Endometrial microvascular endothelial cells (primary cell): ENCODE measurements around the gene PARP1. TPM values are rescaled to one million over a fixed set of nuclear protein-coding genes. Genes with fewer than 3 reads are reported as not detected.

Experiments
- in situ Hi-C: cut with HindIII; loops from 2 replicates; pipeline ENCODE4 v1.10.0; 2017; ENCODE audit warnings: low sequenced_read_pairs, low pct_unique_long_range_greater_than_20kb; ENCODE audit errors: inconsistent ontology term
- total RNA-seq: library from RNA; depleted of rRNA; stranded (reverse); fragments of >200 nt; gene quantifications from one replicate; pipeline ENCODE4 v1.2.3, GENCODE V29; 2015; ENCODE audit errors: inconsistent ontology term

The PARP1 gene
- total RNA-seq, 1 donor from 2014 or later: 228 TPM

DNA sequence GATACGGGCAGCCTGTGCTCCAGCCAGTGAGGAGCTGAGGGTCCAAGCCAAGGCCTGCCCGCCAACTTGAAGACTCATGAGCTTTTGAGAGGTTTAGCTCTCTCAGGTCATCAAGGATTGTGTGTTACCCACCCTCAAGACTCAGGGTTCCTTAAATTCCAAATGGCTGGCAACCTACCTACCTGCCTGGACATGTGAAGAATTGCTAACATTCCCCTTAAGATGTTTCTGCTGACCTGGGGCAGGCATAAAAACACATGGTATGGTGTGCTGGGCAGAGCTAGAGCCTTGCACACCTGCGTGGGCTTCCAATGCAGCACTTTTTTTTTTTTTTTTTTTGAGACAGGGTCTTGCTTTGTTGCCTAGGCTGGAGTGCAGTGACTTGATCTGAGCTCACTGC is 17.2 kb downstream of the PARP1 start:
- in situ Hi-C loops: no loop called here

DNA sequence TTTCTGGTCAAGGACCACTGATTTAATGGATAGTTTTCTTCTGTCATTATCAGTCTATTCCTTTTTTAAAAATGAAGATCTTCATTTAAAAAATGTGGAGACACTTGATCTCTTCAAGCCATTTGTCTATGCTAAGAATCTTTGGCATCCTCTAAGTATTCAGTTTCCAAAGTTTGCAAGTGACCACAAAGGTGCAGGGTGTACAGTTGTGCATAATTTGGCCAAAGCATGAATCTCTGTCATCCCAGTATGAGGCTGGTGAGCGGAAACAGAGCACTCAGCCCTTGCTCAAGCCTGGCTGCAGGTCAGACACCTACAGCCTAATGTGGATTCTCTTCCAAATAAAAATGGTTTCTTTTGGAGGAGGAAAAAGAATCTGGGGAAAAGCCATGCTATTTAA is 19.8 kb downstream of the PARP1 start:
- in situ Hi-C loops: no loop called here

DNA sequence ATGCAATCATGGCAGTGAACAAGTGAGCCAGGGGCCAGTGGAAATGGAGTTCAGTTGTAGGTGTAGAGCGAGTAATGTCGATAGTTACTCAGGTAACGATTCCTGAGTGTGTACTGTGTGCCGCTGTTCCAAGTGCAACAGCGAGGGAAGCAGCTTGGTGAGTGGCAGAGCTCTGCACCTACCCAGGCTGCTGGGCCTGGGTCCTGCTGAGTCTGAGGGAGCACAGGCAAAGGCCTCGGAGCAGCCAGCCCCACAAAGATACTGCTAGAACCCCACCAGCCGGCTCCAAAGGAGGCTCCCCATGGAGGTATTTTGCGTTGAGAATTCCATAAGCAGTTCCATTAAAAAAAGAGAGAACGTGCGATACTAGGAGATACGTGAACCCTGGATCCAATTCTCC is 23.2 kb downstream of the PARP1 start:
- in situ Hi-C loops: no loop called here

DNA sequence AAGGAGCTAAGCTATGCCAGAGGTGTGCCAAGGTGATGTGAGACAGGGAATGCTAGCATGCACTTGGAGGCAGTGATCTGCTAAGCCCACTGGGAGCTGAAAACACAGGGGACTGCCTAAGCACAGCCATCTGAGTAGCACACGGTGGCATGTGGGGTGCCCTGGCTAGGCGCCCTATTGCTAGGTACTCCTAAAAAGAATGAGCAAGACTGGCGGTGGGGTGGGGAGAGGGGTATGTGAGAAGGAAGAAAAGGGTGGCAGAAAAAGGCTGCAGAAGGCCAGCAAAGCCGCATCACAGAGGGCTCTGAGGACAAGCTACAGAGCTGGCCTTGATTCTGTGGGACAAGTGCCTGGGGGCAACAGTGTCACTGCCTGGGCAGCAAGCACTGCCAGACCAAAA is 23.9 kb downstream of the PARP1 start:
- in situ Hi-C loops: no loop called here

DNA sequence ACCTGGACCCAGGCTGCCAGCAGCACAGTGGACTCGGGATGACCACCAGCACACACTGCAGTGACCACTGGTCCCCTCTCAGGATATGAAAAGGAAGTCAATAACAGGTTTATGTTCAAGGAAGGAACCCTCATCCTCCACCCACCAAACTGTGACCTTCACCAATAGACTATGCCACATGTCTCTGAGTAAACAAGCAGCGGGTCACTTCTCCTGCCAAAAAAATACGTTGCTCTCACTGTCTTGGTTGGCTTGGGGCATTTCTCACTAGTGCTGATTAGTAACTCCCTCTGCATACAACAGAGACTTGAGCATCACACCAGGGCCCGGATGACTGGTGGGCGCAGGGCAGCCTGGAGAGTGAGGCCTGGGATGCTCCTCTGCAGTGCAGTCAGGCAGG is 25.9 kb downstream of the PARP1 start:
- in situ Hi-C loops: no loop called here

DNA sequence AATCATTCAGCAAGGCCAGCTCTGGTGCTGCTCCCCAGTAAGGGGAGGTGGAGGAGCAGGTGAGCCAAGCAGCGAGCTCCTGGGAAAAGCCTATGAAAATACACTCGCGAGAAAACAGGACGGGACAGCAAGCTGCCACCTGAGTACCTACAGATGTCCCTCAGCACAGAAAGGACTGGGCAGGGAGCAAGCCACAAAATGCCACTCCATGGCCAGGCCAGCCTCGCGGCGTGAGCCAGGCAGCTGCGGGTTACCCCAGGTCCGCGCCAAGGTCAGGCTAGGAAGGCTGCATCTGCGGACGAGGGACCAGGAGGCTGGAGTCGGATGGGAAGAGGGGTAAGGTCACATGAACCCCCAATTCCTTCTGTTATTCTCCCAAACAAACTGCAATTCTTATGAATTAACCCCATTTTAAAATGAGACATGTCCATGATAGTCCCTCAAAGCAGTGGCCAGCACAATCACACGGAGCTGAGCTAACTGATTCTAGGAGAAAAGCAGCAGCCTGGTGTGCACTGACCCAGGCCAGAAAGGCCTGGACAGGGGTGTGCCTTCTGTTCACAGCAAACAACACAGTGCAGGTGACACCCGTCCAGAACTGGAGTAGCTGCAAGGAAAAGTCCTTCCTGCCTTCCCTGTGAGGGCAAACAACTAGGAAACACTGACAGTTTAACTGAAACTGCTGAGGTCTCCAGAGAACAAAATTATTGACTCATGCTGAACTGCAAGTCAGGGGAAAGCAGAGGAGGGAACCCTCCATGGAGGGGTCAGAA is 26.5 kb downstream of the PARP1 start:
- in situ Hi-C loops: no loop called here

DNA sequence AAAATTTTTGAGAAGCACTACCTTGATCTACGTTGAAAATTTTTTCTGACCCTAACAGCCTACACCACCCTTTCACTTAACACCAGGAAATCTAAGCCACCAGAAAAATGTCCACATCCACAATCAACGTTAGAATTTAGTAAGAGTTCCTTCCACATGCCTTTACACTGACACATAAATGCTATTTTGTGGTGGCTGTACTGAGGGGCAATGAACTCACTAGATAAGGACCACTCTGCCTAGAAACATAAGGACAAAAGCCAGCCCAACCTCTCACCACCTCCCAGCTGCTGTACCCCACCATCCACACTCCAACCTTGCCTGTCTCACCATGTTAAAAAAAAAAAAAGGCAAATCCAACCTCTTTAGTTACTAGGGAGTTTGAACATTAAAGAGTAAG is 29.8 kb downstream of the PARP1 start:
- in situ Hi-C loops: no loop called here

DNA sequence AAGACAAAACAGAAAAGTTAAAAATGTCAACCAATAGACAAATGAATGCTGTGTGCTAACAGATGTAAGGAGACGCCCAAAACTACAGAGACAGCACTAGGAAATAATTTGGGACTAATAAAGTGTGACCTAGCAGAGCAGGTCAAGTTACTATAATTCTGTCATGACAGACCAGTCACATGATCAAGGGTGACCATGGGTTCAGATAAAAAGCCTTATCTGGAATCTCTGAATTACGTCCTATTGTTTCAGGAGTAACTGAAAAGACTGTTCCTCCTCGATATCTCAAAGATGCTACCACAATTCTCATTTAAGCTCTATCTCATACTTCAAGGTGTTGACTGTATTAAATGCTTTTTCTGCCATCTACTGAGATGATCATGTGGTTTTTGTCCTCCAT is 31.6 kb downstream of the PARP1 start:
- in situ Hi-C loops: no loop called here

DNA sequence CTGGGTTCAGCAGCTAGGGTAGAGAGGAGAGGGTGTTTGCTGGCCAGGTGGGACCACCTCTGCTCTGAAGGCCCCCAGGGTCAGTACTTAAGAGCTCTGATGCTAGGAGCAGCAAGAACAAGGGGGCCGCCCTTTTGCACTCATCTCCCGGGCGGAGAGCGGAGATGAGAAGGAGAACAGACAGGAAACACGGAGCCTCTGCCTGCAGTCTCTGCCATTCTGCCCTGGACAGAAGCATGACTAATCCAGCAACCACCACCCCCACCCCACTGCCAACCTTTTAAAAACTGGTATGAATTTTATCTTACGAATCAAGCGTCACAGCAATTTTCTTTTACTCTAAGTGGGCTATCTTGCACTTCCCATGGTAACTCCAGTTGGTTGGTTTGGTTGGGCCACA is 34.5 kb downstream of the PARP1 start:
- in situ Hi-C loops: no loop called here

DNA sequence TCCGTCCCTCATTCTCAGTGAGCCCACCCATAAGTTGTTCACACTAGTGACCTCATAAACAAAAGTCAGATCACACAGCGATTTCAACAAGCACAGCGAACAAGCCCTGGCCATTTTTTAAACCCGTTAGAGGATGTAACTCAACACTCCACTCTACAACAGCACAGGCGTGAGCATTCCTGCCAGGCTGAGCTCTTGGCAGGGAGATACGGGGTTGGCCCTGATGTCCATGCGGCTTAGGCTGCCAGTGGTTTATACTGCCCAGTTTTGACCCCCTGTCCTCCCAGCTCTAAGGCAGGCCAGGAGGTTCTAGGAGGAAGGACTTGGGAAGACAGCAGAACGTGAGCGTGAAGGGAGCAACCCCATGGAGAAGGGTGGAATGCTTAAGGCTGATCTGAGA is 35.0 kb downstream of the PARP1 start:
- in situ Hi-C loops: no loop called here

DNA sequence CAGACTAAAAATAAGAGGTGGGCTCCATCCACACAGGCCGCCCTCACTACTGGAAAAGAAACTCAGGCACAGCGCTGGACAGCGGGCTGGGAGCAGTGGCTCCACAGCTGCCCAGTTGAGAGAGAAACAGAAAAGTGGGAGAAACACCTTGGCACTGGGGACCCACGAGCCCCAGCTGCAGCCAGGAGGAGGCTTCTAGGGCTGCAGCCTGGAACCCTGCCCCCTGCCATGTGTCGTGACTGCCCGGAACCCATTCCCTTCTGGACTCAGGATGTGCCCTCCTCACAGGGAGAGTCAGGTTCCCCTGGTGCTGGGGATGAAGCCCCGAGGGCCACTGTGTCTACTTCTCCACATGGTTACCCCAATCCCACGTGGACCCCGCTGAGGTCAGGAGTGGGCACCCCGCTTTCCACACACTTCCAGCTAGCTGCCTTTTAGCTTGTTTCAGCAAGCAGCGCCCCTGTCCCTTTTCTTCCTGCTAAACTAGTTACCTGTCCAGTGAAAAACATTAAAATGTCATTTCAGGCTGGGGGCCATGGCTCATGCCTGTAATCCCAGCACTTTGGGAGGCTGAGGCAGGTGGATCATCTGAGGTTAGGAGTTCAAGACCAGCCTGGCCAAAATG is 35.9 kb downstream of the PARP1 start:
- in situ Hi-C loops: no loop called here

DNA sequence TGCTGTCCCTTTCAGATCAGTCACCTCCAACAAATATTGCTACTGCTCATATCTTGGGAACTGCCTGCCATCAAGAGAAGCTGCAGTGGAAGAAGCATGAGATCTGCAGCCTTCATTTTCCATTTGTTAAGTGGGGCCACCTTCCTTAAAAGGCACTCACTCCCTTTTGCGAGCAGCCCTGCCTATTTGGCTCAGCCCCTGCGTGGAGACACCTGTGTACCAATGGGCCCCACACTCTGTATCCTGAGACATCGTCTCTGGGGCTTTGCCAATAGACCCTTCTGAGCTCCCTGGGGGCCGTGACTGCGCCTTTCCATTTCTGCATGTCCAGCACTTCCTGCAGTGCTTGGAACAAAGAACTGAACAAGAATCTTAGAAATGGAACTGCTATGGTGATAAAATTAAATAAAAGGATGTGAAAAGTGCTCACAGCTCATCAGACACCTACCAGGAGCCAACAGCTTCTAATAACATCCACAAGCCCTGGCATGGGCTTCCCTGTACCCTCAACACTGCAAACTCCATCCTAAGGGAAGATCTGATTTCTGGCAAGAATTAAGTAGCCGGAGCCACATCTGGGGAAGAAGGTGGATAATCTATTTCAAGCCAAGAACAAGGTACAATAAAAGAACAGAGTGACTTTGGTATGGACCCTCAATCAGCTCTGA is 36.7 kb downstream of the PARP1 start:
- in situ Hi-C loops: no loop called here

DNA sequence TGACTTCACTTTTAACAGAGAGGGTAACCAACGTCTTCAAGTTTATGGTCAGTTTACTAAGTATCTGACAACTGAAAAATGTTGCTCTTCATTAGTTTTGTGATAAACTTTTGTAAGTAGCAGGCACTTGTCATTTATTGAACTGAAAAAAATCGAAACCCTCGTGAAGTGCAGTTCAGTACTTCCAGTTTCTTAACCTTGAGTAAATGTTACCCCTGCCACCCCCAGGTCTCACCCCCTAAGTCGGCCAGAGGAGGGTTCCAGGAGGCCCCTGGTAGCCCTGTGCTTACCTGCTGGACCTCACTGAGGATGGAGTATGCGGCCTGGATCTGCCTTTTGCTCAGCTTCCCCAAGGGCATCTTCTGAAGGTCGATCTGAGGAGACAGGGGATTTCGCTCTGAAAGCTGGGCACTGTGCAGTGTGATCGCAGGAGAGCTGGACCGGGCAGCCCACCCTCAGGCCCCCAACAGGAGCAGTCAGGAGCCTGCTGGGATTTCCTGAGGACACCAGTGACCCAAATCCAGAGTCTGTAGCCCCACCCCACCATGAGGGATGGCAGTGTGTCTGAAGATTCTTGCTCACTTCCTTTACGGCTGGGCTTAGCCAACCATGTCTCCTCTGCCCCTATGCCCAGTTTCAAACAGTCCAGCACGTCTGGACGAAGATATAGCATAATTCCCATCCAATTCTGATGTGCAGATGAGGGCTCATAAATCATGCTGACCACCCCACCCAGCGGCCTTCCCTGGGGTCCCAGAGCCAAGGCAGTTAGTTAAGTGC is 37.6 kb downstream of the PARP1 start:
- in situ Hi-C loops: no loop called here

DNA sequence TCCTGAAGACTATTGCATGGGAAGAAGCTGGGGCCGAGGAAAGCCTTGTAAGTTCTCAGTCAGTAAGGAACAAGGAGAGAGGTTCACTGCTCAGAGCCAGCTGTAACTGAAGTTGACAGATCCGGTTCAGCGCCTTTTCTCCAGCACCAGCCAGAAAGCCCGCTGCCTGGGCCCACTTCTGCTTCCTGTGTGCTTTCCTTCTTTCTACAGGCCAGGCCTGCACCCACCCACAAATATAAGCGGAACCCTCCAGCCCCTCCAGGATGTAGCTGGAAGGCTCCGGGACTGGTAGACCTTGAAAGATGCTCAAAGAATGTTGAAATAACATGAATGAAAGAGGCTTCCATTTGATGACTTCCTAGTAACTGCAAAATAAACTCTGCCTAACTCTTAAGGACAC is 38.8 kb downstream of the PARP1 start:
- in situ Hi-C loops: no loop called here

DNA sequence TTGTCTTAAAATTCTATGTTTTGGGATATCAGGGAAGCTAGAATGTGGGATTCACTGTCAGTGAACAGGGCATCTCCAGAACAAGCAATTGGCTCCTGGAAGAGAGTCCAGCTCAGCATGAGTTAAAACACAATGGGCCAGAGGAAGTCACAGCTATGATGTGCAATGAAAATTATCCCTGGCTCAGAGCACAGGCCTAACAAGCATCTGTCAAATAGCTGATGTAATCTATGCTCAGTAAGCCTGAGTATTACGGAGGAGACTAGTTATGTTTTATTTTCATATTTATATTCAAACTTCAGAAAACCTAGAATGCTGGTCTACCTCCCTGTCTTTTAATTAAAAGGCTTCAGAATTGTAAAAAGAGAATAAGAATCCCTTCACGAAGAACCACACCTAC is 41.6 kb downstream of the PARP1 start:
- in situ Hi-C loops: no loop called here

DNA sequence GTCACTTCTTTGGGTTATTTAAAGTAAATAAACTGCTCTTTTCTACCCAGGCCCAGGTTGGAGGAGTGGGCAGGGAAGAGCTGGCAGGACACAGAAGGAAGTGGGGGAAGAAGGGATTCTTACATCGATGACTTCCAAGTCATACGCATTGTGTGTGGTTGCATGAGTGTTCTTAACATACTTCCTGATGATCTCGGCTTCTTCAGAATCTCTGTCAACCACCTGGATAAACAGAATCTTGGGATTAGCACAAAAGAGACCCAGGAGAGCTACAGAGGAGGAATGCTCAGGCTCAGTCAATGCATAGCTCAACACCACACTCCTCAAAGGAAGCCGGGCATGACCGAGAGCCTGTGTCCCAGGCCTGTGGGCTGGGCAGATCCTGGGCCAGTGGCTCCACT is 42.1 kb downstream of the PARP1 start:
- in situ Hi-C loops: no loop called here

DNA sequence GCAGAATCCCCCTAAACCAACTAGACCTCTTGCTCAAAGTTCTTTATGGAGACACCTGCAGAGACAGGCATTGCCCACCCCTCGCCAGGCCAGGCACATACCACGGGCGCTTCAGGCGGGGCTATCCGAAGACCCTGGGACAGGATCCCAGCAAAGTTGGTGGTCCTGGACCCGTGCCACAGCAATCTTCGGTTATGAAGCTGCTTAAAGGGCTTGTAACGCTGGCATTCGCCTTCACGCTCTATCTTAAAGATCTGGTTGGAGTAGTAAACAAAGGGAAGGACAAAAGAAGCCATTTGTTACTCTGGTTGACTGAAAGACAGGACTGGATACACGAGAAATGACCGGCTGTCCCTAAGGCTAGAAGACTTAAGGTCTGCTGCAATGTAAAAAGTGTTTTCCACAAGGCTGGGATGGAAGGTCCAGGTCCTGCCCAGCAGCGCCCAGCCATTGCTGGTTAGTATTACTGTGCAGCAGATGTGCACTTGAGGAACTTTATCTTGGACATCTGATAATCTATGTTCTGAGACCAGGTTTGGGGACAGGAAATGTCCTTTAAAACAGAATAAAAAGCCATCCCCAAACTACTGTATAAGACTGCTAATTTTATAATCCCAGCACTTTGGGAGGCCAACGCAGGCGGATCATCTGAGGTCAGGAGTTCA is 42.9 kb downstream of the PARP1 start:
- in situ Hi-C loops: no loop called here

DNA sequence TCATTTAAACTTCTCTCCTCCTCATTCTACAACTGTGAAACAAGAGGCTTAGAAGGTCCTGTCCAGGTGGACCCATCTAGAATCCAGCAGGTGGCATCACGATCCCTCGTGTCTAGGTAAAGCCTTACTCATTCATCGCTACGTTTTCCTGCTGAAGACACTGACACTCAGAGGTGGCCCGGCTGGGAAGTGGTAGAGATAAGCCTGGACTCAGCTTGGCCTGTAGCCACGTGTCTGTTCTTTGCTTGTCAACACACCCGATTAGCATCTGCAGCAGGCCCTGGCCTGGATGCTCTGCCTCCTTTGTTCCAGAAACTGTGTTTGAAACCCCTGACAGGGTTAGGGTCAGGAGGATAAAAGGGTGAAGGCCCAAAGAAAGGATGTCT is 43.4 kb downstream of the PARP1 start:
- in situ Hi-C loops: no loop called here
